ENCODE measurements around the gene CFDP1.

The CFDP1 gene

DNA sequence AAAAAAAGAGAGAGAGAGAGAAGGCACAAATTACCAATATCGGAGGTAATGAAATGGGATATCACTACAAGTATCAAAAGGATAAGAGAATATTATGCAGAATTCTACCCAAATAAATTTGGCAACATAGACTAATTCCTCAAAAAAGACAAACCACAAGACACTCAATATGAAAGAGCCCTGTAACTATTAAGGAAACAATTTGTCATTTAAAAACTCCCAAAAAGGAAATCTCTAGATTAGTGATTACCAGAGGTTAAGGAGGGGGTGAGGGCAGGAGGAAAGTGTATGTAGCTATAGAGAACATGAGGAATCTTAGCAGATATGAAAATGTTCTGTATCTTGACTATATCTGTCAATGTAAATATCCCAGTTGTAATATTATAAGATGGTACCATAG is 54.0 kb downstream of the CFDP1 start:
- Histone ChIP-seq H3K4me3 (ENCODE audit: low read depth, low read length) (no peak overlapping the region), H3K4me1 (ENCODE audit: control insufficient read depth, insufficient read depth, low read length) (no peaks in the 10 kb centered on the region), H3K9me3 (ENCODE audit: control insufficient read depth, insufficient read depth, low read depth, low read length) (no peaks in the 10 kb centered on the region), H3K27ac (ENCODE audit: extremely low read depth, low read depth, low read length) (no peak overlapping the region), H3K36me3 (ENCODE audit: control insufficient read depth in 2 of 2, insufficient read depth in 1 of 2, low read length in 2 of 2) (no peaks in the 10 kb centered on the region; a peak in 1 of 3 replicates)
- ChIA-PET CTCF (interaction anchor here (1.1 to 3.7 kb wide), 4 partner anchors 7 to 179 kb away, joined by 3 to 30 read pairs (median 9); no protein-coding TSS in a partner anchor), POLR2A (interaction anchor here (0.6 kb wide), 1 partner anchor 33 kb away, joined by 3 read pairs; no protein-coding TSS in a partner anchor)
- no peak for TF ChIP-seq KLF7 (tag by site-specific recombination; IDR thresholded peaks at IDR 0.05; ENCODE audit: borderline replicate concordance)
- TF ChIP-seq BCL11B (tag by site-specific recombination; IDR thresholded peaks at IDR 0.05; ENCODE audit: low read depth) = no peak
- no peak for TF ChIP-seq ZNF223 (tag by site-specific recombination; IDR thresholded peaks at IDR 0.05)
- TF ChIP-seq ZNF610 (tag by site-specific recombination; IDR thresholded peaks at IDR 0.05; ENCODE audit: borderline replicate concordance) = no peak
- no peak for TF ChIP-seq KLF8 (tag by site-specific recombination; IDR thresholded peaks at IDR 0.05)
- no peak for TF ChIP-seq ZXDB (tag by site-specific recombination; IDR thresholded peaks at IDR 0.05)
- no peak for TF ChIP-seq MEIS1 (CRISPR knock-in tag; IDR thresholded peaks at IDR 0.05; ENCODE audit: borderline replicate concordance)
- TF ChIP-seq, protein P1, sequence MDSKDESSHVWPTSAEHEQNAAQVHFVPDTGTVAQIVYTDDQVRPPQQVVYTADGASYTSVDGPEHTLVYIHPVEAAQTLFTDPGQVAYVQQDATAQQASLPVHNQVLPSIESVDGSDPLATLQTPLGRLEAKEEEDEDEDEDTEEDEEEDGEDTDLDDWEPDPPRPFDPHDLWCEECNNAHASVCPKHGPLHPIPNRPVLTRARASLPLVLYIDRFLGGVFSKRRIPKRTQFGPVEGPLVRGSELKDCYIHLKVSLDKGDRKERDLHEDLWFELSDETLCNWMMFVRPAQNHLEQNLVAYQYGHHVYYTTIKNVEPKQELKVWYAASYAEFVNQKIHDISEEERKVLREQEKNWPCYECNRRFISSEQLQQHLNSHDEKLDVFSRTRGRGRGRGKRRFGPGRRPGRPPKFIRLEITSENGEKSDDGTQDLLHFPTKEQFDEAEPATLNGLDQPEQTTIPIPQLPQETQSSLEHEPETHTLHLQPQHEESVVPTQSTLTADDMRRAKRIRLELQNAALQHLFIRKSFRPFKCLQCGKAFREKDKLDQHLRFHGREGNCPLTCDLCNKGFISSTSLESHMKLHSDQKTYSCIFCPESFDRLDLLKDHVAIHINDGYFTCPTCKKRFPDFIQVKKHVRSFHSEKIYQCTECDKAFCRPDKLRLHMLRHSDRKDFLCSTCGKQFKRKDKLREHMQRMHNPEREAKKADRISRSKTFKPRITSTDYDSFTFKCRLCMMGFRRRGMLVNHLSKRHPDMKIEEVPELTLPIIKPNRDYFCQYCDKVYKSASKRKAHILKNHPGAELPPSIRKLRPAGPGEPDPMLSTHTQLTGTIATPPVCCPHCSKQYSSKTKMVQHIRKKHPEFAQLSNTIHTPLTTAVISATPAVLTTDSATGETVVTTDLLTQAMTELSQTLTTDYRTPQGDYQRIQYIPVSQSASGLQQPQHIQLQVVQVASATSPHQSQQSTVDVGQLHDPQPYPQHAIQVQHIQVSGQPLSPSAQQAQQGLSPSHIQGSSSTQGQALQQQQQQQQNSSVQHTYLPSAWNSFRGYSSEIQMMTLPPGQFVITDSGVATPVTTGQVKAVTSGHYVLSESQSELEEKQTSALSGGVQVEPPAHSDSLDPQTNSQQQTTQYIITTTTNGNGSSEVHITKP (tag by site-specific recombination; IDR thresholded peaks at IDR 0.05) = no peak
- TF ChIP-seq YY1 (tag by site-specific recombination; IDR thresholded peaks at IDR 0.05) = no peak
- TF ChIP-seq ZNF830 (tag by site-specific recombination; IDR thresholded peaks at IDR 0.05; ENCODE audit: low read depth) = no peak
- TF ChIP-seq, protein P2, sequence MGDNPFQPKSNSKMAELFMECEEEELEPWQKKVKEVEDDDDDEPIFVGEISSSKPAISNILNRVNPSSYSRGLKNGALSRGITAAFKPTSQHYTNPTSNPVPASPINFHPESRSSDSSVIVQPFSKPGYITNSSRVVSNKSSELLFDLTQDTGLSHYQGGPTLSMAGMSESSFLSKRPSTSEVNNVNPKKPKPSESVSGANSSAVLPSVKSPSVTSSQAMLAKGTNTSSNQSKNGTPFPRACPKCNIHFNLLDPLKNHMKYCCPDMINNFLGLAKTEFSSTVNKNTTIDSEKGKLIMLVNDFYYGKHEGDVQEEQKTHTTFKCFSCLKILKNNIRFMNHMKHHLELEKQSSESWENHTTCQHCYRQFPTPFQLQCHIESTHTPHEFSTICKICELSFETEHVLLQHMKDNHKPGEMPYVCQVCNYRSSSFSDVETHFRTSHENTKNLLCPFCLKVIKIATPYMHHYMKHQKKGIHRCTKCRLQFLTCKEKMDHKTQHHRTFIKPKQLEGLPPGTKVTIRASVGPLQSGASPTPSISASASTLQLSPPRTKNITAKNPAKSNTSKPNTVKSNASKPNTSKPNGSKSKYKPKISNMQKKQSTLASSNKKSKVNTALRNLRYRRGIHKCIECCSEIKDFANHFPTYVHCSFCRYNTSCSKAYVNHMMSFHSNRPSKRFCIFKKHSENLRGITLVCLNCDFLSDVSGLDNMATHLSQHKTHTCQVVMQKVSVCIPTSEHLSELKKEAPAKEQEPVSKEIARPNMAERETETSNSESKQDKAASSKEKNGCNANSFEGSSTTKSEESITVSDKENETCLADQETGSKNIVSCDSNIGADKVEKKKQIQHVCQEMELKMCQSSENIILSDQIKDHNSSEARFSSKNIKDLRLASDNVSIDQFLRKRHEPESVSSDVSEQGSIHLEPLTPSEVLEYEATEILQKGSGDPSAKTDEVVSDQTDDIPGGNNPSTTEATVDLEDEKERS (tag by site-specific recombination; IDR thresholded peaks at IDR 0.05) = no peak
- no peak for TF ChIP-seq ZNF548 (tag by site-specific recombination; IDR thresholded peaks at IDR 0.05)
- TF ChIP-seq GLIS1 (tag by site-specific recombination; IDR thresholded peaks at IDR 0.05) = no peak
- TF ChIP-seq, protein P3, sequence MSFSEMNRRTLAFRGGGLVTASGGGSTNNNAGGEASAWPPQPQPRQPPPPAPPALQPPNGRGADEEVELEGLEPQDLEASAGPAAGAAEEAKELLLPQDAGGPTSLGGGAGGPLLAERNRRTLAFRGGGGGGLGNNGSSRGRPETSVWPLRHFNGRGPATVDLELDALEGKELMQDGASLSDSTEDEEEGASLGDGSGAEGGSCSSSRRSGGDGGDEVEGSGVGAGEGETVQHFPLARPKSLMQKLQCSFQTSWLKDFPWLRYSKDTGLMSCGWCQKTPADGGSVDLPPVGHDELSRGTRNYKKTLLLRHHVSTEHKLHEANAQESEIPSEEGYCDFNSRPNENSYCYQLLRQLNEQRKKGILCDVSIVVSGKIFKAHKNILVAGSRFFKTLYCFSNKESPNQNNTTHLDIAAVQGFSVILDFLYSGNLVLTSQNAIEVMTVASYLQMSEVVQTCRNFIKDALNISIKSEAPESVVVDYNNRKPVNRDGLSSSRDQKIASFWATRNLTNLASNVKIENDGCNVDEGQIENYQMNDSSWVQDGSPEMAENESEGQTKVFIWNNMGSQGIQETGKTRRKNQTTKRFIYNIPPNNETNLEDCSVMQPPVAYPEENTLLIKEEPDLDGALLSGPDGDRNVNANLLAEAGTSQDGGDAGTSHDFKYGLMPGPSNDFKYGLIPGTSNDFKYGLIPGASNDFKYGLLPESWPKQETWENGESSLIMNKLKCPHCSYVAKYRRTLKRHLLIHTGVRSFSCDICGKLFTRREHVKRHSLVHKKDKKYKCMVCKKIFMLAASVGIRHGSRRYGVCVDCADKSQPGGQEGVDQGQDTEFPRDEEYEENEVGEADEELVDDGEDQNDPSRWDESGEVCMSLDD (tag by site-specific recombination; IDR thresholded peaks at IDR 0.05) = no peak
- no peak for TF ChIP-seq ZNF510 (tag by site-specific recombination; IDR thresholded peaks at IDR 0.05; ENCODE audit: insufficient replicate concordance)
- no peak for TF ChIP-seq ZSCAN30 (tag by site-specific recombination; IDR thresholded peaks at IDR 0.05)
- TF ChIP-seq ZNF555 (tag by site-specific recombination; conservative IDR thresholded peaks at IDR 0.05) = no peak
- TF ChIP-seq ZNF701 (tag by site-specific recombination; IDR thresholded peaks at IDR 0.05) = no peak
- TF ChIP-seq ZNF169 (tag by site-specific recombination; IDR thresholded peaks at IDR 0.05) = no peak
